Left lung (tissue), 10 donors: ENCODE results near the gene KCNIP2. TPM values are rescaled to one million over a fixed set of nuclear protein-coding genes. Genes with fewer than 3 reads are reported as not detected.

Experiments
- ATAC-seq: fragments of 200-7000 bp; cut with Tn5 transposase; one replicate; pipeline ENCODE4 v1.9.1; 2020; ENCODE audit warnings: moderate library complexity
- DNase-seq, 4 donors: peaks; one replicate each; pipeline ENCODE4 v3.0.0-alpha.2; 2013 to 2020
- H3K27ac ChIP-seq, 2 donors: fragments of 200-600 bp; sonication (generic) in 1 of 2; one replicate each; pipeline versions ENCODE4 v1.5.0 to v1.8.0; 2020 to 2021
- H3K27me3 ChIP-seq, 2 donors: fragments of 200-600 bp; sonication (generic) in 1 of 2; one replicate each; pipeline versions ENCODE4 v1.5.0 to v1.8.0; 2020 to 2021
- H3K36me3 ChIP-seq, 2 donors: fragments of 200-600 bp; sonication (generic) in 1 of 2; one replicate each; pipeline versions ENCODE4 v1.5.0 to v1.8.0; 2020 to 2021
- H3K4me1 ChIP-seq, 2 donors: fragments of 200-600 bp; one replicate each; pipeline ENCODE4 v1.8.0; 2021
- H3K4me3 ChIP-seq, 2 donors: fragments of 200-600 bp; sonication (generic) in 1 of 2; one replicate each; pipeline versions ENCODE4 v1.5.0 to v1.8.0; 2020 to 2021; ENCODE audit warnings: mild to moderate bottlenecking in 1 of 2
- H3K9me3 ChIP-seq, 2 donors: fragments of 200-600 bp; sonication (generic) in 1 of 2; one replicate each; pipeline versions ENCODE4 v1.5.0 to v1.8.0; 2020 to 2021
- intact Hi-C, 2 donors: fragments of 100-400 bp; cut with DNase I; formaldehyde crosslinking; loops; one replicate each; pipeline versions ENCODE4 v1.11.2 to v1.14.2; 2022
- polyA plus RNA-seq, 6 donors: library from polyadenylated mRNA; unstranded; fragments of 120-200 nt; gene quantifications; one replicate each; pipeline ENCODE4 v1.2.1, GENCODE V29; 2013; ENCODE audit not compliant: insufficient read length in 6 of 6
- total RNA-seq, 2 donors: library from RNA; stranded (reverse); fragmentation: NEBNext Ultra II Directional; extraction: Animal tissue kit (Norgen Biotek cat#: 25700); gene quantifications; one replicate each; pipeline ENCODE4 v1.2.1, GENCODE V29; 2021
- TF ChIP-seq, protein P1 (sequence below), 2 donors: fragments of 200-600 bp; sonication (generic) in 1 of 2; IDR thresholded peaks; one replicate each; pipeline versions ENCODE4 v1.5.0 to v1.8.0; 2021; ENCODE audit warnings: antibody characterized with exemption in 2 of 2
- donor health status: DM: no; HTN: yes; CAD: no.
- donor health status: DM: no; HTN: no; CAD: no.

Gene KCNIP2
- total and polyA plus RNA-seq, 8 donors = 2.2 to 9.0 (median 7.8) TPM

- TF ChIP-seq, protein P1, sequence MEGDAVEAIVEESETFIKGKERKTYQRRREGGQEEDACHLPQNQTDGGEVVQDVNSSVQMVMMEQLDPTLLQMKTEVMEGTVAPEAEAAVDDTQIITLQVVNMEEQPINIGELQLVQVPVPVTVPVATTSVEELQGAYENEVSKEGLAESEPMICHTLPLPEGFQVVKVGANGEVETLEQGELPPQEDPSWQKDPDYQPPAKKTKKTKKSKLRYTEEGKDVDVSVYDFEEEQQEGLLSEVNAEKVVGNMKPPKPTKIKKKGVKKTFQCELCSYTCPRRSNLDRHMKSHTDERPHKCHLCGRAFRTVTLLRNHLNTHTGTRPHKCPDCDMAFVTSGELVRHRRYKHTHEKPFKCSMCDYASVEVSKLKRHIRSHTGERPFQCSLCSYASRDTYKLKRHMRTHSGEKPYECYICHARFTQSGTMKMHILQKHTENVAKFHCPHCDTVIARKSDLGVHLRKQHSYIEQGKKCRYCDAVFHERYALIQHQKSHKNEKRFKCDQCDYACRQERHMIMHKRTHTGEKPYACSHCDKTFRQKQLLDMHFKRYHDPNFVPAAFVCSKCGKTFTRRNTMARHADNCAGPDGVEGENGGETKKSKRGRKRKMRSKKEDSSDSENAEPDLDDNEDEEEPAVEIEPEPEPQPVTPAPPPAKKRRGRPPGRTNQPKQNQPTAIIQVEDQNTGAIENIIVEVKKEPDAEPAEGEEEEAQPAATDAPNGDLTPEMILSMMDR (IDR thresholded peaks at IDR 0.05) = peak; percentile 87 to 92
- Histone ChIP-seq H3K36me3 (no peaks in the 10 kb centered on the region), H3K4me3 (peak overlapping the region; percentile 24 to 40), H3K9me3 (no peaks in the 10 kb centered on the region), H3K4me1 (peaks cover 23 to 76% of the 10 kb centered on the region in 2 donors), H3K27me3 (peaks cover 23 to 57% of the 10 kb centered on the region in 2 donors), H3K27ac (no peak overlapping the region)
- peak; percentile 50 to 98 (median 76) for DNase-seq
- intact Hi-C loops = loop anchor here in 1 of 2 donors (10.0 kb wide), 1 partner anchor 175 kb away; no protein-coding TSS in a partner anchor
- peak; percentile 81 for ATAC-seq
Observed at GRCh38 chr10:101779544-101780186, 63.9 kb downstream of the KCNIP2 start.

GRCh38 chr10:101778781-101779543, 64.6 kb downstream of the KCNIP2 start:
- DNase-seq = peak in 2 of 4 donors; percentile 45 to 79
- H3K4me3 ChIP-seq = peak overlapping the region; percentile 24 to 40

DNA sequence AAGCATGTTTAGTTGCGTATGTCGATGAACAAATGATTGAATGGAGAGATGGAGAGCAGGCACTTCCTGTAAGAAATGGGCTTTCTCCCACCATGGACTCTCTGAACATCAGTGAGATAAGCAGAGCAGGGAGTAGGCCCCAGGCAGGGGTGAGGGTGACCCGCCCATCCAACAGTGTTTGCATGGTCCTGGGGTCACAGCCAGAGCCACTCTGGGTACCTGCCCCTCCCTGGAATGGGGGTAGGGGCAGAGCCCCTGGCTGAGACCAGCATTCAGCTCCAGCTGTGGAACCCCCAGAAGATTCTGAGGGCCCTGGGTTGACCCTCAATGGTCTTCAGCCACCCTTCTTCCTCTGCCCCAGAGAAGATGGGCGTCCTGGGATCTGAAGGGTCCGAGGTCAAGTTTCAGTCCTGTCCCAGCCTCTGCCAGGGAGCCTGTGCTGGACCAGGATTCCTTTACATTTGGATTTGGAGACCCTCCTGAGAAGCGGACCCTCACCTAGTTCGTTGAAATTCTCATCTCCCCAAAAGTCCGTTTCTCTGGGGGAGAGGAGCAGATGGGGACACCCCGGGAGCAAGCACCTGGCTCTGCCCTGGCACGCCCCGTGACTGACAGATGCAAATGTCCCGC, 65.3 kb downstream of the KCNIP2 start:
- H3K9me3 ChIP-seq = no peaks in the 10 kb centered on the region
- TF ChIP-seq, protein P1 (IDR thresholded peaks at IDR 0.05) = no peak
- intact Hi-C loops = loop anchor here in 1 of 2 donors (10.0 kb wide), 1 partner anchor 173 kb away; no protein-coding TSS in a partner anchor
- no peak overlapping the region for H3K4me3 ChIP-seq
- H3K36me3 ChIP-seq = no peaks in the 10 kb centered on the region
- DNase-seq (peak in 1 of 4 donors; percentile 49), ATAC-seq (no peak)
- peaks cover 19 to 68% of the 10 kb centered on the region in 2 donors for H3K4me1 ChIP-seq
- peaks cover 36 to 71% of the 10 kb centered on the region in 2 donors for H3K27me3 ChIP-seq
- no peak overlapping the region for H3K27ac ChIP-seq

More at GRCh38 chr10:101778781-101779543, 64.6 kb downstream of the KCNIP2 start:
- Histone ChIP-seq H3K27me3 (peaks cover 30 to 64% of the 10 kb centered on the region in 2 donors), H3K36me3 (no peaks in the 10 kb centered on the region), H3K4me1 (peaks cover 23 to 75% of the 10 kb centered on the region in 2 donors), H3K9me3 (no peaks in the 10 kb centered on the region), H3K27ac (no peak overlapping the region)
- TF ChIP-seq, protein P1 (IDR thresholded peaks at IDR 0.05) = no peak
- peak; percentile 46 for ATAC-seq
- intact Hi-C loops = loop anchor here in 1 of 2 donors (10.0 kb wide), 1 partner anchor 174 kb away; no protein-coding TSS in a partner anchor

GRCh38 chr10:101777619-101778145, 65.9 kb downstream of the KCNIP2 start:
- Histone ChIP-seq H3K4me3 (no peak overlapping the region), H3K4me1 (peaks cover 17 to 64% of the 10 kb centered on the region in 2 donors), H3K9me3 (no peaks in the 10 kb centered on the region), H3K36me3 (no peaks in the 10 kb centered on the region), H3K27ac (no peak overlapping the region), H3K27me3 (peaks cover 42 to 76% of the 10 kb centered on the region in 2 donors)
- peak in 1 of 4 donors; percentile 65 for DNase-seq
- TF ChIP-seq, protein P1 (IDR thresholded peaks at IDR 0.05) = no peak
- intact Hi-C loops = loop anchor here in 1 of 2 donors (10.0 kb wide), 1 partner anchor 173 kb away; no protein-coding TSS in a partner anchor
- ATAC-seq = peak; percentile 29
